Globus pallidus (tissue), 1 donor: ENCODE results near the gene MYOF.
A peak's percentile ranks its signal among the peaks of the same experiment; 100 is the strongest.
"Not testable (repeated sequence)": the region's sequence is repeated elsewhere in the genome, so short reads cannot be mapped to it uniquely, and the experiment has no call there.

Experiments used
- DNase-seq: peaks from one replicate; pipeline ENCODE4 v3.0.0-alpha.2; 2015; ENCODE audit warnings: low spot score

The MYOF gene

DNA sequence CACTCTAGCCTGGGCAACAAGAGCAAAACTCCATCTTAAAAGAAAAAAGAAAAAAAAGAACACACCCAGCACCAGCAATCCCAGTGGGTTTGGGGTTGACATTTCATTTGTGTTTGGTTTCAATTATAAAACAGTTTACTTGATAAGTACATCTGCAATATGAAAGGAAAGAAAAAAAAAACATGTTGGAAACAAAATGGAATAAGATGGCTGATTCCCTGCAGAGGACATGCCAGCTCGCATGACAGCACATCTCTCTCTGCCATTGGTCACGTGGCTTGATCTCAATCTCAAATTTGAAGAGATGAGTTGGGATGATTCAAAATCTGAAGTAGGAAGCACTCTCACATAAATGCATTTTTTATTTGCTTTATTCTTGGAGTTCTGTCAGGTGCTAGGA is 28.0 kb downstream of the MYOF start:
- DNase-seq: no peak

DNA sequence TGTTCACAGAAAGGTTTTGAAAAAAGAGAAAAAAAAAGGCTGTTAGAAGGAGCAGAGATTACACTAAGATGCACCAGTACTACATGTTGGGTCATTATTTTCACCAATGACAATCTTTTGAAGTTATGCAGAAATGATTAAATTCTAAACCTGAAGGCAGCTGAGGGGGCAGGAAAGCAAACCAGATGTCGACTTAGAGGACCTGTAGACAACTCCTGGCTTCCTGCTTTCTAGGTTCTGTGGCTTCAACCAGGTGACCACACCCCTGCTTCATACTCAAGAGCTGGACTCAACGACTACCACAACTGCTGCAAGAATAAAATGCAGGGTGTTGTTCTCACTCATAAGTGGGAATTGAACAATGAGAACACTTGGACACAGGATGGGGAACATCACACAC is 30.0 kb downstream of the MYOF start:
- DNase-seq: no peak

DNA sequence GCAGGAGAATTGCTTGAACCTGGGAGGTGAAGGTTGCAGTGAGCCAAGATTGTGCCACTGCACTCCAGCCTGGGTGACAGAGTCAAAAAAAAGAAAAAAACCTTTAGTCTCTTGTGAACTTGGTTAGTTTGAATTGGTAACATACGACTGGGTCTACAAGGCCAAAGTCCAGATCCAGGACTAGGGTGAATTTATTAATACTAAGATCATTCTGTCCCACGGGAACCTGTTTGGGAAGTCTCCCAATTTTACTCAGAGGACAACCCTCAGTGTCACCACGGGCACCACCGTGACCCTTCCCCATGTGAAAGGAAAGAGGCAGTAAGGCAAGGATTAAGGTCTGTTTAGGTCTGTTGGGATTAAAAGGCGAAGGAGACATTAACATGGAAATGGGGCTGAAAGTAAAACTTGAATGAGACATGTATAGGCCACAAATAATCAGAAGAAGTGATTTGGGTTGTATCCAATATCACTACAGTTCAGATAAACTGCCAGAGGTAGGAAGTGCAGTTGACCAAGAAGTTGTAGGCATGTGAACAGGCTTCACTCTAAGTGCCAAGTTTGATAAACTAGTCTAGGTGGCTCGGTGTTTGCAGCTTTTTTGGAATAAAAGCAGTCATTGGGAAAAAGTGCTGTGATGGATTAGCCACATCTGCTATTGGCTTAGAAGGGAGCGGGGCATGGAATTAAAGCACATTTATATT is 30.7 kb downstream of the MYOF start:
- DNase-seq: no peak

DNA sequence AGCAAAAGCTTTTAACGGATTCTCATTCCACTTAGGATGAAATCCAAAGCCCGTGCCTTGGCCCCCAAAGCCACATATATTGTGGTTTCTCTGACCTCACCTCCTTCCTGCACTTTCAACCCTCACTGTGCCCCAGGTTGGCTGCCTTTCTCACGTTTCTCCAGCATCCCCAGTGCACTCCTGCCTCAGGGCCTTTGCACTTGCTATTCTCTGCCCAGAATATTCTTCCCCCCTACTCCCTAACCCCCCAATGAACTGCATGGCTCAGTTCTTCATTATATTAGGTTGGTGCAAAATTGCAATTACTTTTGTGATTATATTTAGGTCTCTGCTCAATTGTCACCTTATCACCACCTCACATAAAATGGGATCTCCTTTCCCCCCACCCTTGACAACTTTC is 34.2 kb downstream of the MYOF start:
- no peak for DNase-seq

DNA sequence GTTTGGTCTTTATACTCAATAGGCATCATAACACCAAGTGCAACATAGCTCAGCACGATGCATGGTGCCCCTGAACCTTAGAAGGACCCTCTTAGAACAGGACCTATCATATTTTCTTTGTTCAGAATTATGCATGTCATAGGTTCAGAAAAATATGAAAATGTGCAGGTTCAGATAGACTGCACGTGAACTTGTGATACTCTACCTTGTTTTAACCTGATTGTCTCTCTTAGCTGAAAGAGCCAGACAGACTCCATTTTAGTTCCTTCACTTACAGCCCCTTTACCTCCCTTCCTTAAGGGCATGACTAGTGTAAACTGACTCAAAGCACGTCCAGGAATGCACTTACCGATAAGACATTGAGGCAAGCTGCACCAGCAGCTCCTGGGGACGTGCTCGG is 35.1 kb downstream of the MYOF start:
- DNase-seq: no peak

DNA sequence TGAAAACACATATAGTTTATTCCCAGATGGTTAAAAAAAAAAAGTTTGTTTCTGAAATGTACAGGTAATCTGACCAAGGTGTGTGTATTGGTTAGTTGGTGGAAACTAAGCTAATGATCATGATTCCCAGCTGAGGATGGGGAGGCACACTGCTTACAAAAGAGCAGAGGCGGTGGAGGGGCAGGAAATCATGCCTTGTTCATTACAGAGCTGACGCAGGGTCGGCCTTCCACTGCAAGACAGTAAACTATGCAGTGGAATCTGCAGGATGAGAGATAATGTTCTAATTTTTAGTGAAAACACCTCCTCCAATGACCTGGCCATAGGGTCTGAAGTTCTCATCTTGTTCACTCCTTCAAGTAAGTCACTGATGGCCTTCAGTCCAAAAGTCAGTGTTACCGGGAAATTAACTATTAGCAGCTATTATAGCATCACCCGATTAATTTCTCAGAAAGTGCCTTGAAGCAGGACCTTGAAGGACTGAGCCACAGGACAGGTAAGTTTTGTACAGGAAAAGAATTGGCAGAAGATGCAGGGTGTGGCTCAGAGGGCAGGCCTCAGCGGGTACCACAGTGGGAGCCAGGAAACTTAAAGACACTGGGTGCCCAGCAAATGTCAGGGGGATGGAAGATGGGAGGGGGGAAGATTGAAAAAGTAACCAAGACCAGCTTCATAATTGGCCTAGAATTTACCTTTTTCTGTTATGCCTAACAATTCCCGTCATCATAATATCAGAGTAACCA is 36.0 kb downstream of the MYOF start:
- no peak for DNase-seq

DNA sequence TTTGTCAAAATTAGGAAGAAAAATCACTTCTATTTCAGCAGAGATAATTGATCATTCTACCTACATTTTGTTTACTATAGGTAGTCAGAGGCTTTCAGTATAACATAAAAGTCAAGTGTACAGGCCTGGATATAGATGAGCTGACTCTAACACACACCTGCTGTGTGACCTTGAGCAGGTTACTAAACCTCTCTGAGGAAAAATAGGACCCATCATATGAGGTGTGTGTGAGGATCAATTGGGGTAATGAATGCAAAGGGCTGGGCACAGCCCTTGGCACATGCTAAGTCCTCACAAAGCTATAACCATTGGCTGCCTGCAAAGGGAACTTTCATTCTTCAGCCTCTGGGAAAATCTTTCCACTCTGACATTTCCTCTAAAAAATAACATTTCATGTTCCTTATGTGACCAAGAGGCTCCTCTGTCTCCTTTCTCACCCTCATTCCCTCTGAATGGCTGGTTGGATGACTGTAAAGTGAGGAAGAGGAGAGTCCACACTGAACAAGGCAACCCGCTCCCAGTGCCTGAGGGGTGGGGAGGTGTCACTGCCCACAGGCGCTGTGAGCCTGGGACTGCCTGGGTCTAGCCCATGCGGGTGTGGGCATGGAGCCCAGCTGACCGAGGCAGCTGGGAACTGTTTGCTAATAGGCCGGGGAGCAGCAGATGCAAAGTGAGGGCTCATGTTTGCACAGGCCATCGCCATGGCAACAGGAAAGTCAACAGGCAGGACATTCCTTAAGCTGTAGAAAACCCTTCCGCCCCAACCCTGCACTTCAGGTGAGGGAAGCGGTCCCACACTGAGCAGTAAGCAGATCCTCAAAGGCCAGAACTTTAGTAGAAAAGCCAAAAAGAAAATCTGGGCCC is 36.8 kb downstream of the MYOF start:
- peak; percentile 54 for DNase-seq

DNA sequence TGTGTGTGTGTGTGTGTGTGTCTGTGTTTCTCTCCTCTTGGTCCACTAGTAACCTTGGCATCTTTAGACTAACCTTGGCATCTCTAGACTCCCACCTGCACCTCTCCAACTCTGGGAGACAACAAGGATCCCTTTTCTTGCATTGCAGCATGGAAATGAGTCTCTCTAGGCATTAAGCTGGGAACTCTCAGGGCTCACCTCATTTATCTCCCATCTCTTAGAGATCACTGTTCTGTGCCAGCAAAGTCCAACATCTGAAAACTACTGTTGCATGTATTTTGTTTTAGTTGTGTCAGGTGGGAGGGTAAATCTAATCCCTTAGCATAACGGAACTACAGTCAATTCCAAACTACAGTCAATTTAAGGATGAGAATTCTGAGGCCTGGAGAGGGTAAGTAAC is 38.7 kb downstream of the MYOF start:
- no peak for DNase-seq

DNA sequence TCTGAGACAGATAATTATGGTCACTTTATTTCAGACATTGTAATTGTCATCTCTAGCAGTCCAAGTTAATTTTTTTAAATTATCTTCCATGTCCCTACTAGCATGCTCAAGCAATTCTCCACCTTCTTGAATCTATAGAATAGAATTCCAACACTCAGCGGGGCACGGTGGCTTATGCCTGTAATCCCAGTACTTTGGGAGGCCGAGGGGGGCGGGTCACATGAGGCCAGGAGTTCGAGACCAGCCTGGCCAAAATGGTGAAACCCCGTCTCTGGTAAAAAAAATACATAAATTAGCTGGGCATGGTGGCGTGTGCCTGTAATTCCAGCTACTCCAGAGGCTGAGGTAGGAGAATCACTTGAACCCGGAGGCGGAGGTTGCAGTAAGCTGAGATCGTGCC is 39.4 kb downstream of the MYOF start:
- not testable (repeated sequence) for DNase-seq

DNA sequence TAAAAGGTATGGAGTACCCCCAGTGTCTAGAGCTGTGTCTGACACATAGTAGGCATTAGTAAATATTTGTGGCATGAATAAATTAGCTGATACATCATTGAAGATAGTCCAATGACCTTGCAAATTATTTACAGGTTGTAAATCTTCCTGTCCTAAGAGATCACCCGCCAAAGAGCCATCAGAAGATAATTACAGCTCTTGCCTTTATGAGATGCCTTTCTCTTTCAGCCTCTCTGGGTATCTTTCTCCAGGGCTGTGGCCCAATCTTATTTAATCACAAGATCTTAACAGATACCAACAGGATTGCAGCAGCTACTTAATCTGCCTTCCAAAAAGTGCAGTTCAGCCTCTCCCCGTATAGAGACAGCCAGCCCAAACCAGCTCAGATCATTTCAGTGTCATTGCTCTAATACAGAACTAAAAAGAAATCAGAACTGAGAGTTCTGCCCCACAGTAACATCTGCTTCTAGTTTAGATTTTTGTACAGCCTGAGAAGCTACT is 41.5 kb downstream of the MYOF start:
- no peak for DNase-seq

DNA sequence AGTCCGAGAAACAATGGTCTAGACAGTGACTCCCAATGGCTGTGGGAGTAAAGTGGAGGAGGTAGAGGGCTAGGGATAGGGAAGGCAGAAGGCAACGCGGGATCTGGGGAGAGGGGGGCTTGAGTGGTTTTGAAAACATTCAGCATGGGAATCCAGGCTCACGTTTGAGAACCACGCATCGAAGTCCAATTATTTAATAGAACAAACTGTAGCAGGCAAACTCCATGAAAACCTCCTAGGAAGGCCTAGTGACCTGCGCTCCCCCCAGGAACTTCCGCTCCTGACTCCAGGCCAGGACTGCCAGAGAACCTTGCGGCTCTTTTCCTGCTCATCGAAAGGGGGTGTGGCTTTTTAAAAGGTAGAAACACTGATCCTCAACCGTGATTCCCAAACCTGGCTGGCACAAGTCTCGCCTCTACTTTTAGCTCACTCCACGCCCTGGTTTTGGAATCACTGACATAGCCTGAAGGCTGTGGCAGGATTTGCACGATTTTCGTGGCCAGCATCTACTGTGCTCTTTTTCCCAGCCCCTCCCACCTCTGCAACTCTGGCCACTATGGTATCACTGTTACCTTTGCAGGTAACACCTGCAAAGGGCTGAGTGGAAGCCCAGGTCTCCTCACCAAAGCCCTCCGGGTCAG is 43.4 kb downstream of the MYOF start:
- DNase-seq: no peak

DNA sequence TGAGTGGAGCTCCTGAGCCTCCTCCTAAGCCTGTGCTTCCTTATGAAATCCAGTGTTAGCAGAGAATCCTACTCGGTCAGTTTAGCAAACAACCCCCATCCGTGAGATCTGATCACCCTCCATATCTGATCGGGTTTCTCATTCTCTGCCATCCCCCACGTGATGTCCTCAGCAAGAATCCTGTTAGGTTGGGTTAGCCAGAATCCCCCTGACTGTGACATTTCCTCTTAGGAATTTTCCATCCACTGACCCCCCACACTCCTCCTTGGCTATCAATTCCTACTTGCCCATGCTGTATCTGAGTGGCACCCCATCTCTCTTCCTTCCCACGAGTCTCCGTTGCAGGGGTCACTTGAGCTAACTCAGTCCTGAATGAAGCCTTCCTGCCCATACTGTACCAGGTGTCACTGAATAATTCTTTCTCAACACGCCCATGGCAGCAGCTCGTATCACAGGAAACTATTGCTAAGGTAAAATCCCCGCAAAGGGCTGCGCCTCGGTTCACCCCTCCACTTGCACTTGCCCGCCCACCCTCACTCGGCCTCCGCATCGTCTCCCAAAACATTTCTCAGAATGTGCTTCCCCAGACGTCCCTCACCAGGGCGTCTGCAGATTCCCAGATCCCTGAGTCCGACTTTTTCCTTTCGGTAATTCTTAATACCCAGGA is 44.1 kb downstream of the MYOF start:
- no peak for DNase-seq

DNA sequence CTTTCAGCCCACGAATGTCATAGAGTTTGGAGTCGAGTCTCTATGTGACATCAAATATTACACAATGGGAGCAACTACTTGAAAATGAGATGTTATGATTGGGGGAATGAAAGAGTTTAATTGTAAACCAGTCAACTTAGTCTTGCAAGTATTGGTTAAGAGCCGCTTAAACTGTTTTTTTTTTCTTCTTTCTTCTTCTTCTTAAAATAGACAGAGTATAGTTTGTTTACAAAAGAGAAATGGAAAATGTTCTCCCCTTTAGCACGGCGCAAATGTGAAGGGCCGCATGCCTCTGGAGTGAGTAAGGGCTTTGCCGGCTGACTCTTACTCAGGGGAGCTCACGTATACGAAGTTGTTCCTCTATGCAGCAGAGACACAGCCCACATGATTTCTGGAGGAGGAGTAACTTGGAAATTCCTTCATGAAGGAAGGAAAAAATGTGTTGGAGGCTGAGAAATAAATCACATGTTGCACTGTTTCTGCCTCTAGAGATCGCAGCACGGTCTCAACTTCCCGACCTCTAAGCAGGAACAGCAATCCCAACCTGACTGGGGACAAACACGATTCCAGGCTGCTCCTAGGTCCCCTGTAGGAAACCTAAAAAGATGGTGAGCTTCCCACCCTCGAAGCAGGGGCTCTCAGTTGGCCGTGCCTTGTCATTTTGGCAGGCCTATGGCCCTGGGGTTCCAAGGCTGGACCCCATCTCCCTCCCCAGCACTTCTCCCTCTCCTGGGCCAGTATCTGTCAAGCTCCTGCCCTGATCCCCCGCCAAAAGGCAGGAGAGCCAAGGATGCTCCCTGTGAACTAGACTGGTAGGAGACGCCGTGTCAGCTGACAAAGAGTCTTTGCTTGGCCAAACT is 44.8 kb downstream of the MYOF start:
- DNase-seq: peak; percentile 37

DNA sequence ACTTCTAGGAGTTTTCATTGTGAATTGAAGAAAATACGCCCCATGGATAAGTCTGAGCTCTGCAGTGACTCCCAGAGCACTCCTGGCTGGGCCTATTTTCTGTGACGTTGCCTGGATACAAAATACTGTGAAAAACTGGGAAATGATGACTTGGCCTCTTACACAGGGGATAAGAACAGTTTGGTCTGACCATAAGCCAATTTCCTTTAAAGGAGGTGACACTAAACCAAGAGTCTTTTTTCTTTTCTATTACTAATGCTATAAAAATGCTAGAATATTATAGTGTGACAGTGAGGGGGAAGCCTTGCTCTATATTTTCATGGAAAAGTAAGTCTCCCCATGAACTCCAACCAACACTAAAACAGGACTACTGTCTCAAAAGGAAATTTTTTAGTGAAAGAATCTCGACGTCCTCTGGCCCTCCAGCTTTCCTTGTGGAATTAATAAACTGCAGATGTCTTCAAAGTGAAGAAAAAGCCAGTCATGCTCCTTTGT is 45.5 kb downstream of the MYOF start:
- peak; percentile 24 for DNase-seq

DNA sequence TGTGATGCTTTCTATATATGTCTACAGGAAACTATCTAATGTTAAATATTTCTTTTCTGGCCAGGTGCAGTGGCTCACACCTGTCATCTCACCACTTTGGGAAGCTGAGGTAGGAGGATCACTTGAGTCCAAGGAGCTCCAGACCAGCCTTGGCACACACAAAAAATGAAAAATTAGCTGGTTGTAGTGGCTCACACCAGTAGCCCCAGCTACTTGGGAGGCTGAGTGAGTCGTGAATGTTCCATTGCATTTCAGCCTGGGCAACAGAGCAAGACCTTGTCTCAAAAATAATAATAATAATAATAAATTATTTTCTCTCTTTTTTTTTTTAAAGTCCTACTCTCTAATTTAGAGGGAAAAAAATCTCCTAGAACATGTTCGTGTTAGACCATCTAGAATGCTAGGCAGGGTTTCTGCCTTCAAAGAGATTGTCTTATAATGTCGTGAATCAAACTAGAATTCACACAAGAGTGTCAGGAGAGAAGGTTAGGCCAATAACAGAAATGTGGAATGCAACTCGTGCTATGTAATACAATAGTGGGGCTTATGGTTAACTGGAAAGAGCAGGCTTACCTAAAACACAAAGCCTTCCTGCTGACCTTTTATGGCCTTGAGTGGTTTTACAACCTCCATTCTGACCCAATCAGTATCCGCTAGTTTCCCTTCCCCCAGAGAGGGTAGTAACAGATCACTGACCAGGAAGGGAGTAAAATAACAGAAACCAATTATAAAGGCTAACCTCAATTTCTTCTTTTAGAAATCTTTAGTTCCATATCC is 46.3 kb downstream of the MYOF start:
- DNase-seq: no peak

DNA sequence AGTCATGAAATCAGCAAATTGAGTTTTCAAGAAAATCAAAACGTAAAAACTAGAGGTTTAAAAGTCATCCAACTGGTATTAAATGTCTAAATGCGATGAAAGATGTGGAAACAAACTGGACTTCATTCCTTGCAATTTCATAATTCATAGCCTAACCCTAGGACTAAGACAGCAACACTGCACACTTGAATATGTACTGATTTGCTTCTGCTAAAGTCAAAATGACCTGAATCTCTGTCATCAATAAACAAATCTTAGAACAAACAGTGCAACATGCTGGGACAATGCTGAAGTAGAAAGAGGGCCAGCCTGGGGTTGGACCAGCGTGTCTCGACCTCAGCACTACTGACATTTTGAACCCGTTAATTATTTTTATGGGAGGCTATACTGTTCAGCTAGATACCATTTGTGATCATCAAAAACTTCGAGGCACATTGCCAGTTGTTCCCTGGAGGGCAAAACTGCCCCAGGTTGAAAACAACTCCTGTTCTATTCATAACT is 47.1 kb downstream of the MYOF start:
- no peak for DNase-seq

DNA sequence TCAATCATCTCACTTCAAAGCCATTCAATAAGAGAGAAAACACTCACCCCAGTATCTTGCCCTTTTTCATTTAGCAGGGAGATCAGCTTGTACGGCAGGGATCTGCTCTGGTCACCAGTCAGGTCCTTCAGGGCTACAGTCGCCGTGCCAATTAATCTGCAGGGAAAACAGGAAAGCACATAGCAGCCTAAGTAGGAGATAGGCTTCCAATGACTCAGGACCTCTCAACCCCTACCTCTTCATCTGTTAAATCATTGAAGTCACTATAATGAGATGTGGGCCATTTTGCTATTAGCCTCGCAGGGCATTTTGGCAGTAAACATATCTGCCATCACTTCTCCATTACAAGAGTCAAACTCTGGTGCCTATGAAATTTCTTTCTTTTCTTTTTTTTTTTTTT is 50.8 kb downstream of the MYOF start:
- no peak for DNase-seq

DNA sequence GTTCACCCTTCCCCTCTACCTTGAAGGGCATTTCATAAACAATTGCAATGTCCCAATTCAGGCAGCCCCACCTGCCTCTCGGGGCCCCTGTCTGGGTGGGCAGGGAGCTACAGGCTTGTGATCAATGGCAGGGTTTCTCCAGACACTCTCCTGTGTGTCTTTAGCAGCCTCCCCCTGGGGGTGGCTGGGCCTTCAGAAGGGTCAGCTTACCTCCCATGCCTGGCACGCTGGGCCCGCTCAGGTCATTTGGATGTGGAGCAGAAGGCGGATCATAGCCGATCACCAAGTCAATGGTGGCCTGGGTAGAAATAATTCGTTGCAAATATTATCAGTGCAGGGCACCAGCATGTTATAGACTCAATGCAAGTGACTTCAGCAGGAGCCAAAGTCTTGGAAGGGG is 56.3 kb downstream of the MYOF start:
- no peak for DNase-seq

DNA sequence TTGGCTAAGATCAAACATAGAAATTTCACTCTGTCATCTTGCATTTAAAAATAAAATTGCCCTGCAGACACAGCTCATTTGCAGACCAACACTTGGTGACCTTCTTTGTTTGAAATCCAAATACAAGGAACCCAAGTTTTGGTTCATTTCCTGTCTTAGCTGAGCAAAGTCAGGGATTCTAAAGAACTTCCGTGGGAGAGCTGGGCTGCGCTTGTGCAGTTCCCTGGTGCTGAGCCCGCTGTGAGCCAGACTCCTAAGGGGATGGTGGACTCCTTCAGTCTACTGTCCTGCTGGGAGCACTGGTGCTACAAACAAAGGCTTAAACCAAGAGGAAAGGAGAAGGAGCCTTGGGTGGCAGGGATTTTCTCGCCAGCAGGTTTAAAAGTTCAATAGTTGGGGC is 60.0 kb downstream of the MYOF start:
- no peak for DNase-seq
